ENCODE results near the gene KCNMB1.

Gene KCNMB1

DNA sequence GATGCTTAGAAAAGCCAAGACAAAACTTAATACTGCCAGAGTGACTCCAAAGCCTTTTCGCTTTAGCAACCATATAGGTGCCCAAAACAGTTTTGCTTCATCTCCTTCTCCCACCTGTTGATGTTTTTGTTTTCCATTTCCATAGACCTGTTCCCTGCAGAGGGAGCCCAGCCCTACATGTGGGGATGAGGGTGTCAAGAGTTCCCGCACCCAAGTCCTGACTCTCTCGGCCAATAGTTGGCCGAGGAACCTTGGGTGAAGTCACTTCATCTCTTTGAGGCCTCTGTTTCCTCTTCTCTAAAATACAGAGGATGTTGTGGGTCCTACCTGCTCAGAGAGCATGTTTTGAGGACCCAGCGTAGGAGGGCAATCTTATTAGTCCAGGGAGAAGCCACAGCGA is 53.1 kb downstream of the KCNMB1 start:
- H3K4me3 ChIP-seq (replicated peaks; ENCODE audit: low read depth, low read length): no peak overlapping the region
- TF ChIP-seq, protein P1, sequence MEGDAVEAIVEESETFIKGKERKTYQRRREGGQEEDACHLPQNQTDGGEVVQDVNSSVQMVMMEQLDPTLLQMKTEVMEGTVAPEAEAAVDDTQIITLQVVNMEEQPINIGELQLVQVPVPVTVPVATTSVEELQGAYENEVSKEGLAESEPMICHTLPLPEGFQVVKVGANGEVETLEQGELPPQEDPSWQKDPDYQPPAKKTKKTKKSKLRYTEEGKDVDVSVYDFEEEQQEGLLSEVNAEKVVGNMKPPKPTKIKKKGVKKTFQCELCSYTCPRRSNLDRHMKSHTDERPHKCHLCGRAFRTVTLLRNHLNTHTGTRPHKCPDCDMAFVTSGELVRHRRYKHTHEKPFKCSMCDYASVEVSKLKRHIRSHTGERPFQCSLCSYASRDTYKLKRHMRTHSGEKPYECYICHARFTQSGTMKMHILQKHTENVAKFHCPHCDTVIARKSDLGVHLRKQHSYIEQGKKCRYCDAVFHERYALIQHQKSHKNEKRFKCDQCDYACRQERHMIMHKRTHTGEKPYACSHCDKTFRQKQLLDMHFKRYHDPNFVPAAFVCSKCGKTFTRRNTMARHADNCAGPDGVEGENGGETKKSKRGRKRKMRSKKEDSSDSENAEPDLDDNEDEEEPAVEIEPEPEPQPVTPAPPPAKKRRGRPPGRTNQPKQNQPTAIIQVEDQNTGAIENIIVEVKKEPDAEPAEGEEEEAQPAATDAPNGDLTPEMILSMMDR (IDR thresholded peaks at IDR 0.05; ENCODE audit: low read depth, low read length, missing control alignments): no peak
- no peak for DNase-seq (ENCODE audit: extremely low read depth, low read depth)

DNA sequence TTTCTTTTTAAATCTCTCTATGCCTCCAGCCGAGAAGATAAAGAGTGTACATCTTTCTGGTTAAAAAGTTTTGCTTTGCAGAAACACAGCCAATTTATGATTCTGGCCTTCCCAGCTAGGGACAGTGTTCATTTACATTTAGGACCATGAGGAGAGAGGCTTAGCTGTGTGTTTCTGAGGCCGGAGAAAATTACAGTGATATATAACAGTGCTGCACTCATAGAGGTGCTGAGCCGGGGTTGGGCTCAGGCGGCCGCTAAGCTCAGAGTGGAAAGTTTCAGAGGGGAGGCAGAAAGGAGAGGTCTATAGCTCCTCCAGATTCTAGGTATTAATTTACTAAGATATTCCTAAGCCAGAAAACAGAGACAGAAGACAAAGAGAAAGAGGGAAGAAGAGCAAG is 54.5 kb downstream of the KCNMB1 start:
- TF ChIP-seq, protein P1 (IDR thresholded peaks at IDR 0.05; ENCODE audit: low read depth, low read length, missing control alignments): no peak
- DNase-seq (ENCODE audit: extremely low read depth, low read depth): no peak

DNA sequence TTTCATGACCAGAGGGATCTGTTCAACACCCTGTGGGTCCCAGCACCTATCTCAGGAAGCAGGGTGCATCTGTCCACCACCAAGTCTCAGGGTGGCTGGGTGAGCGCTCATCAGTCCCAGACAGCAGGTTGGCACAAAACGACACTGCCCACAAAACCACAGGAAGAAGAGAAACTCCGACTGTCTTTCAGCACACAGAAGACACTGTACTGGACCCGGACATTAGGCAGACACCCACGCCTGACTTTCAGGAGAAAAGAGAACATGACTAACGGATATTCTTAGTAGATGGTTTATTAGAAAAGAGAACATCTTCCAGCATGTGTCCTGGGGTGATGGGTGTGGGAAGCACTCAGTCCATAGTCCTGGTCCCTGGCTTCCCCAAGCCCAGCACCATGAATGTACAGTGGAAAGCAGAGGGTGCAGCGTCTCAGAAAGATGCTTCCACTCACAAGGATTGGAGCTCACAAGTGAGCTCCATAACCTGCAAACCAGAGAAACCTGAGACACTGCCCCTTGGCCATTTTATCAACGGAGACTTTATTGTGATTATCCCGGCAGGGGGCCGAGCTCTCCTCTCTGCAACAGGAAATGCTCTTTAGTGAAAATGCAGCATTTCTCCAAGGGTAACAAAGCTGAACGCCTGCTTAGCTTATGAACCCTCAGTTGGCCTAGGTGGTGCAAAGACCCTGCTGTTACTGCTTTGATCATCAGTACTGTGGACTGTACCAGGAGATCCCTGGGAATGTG is 55.8 kb downstream of the KCNMB1 start:
- TF ChIP-seq, protein P1 (IDR thresholded peaks at IDR 0.05; ENCODE audit: low read depth, low read length, missing control alignments): no peak
- H3K4me3 ChIP-seq (replicated peaks; ENCODE audit: low read depth, low read length): no peak overlapping the region
- DNase-seq (ENCODE audit: extremely low read depth, low read depth): no peak

More for the DNA sequence above, 54.5 kb downstream of the KCNMB1 start:
- no peak overlapping the region for H3K4me3 ChIP-seq (replicated peaks; ENCODE audit: low read depth, low read length)

DNA sequence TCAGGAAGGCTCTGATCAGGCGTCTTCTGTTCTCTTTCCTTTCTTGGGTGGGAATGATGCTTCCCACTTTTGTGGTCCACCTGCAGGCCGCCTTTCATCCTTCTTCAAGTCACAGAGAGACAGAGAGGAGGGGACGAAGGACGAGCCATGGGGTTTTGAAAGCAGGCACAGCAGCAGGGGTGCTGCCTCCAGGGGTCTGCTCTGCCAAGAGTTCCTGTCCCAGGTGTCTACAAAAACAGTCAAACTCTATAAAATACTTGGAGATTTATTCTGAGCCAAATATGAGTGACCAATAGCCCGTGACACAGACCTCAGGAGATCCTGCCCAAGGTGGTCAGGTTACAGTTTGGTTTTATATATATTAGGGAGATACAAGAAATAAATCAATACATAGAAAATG is 57.1 kb downstream of the KCNMB1 start:
- TF ChIP-seq, protein P1 (IDR thresholded peaks at IDR 0.05; ENCODE audit: low read depth, low read length, missing control alignments): no peak
- H3K4me3 ChIP-seq (replicated peaks; ENCODE audit: low read depth, low read length): no peak overlapping the region

DNA sequence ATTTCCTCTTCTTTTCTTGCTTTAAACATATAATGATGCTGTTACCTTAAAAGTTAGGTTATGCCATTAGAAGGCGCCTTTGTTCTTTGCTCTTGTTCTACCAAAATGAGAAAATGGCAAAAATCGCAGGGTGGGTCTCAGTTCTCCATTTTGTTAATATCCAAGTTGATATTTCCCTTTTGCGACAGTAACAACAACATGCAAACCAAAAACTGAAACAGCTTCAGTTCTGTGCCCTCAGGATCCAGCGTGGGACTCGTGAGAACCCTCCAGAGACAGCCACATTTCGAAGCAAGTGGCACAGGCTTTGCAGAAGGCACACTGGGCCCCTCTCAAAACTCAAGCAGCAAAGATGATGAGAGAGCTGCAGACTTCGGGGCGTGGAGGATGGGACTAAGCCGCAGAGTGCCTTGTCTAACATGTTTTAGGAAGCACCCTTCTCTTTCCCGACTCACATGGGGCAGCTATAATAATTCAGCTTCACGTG is 58.6 kb downstream of the KCNMB1 start:
- TF ChIP-seq, protein P1 (IDR thresholded peaks at IDR 0.05; ENCODE audit: low read depth, low read length, missing control alignments): no peak
- H3K4me3 ChIP-seq (replicated peaks; ENCODE audit: low read depth, low read length): no peak overlapping the region

More for the DNA sequence above, 57.1 kb downstream of the KCNMB1 start:
- DNase-seq (ENCODE audit: extremely low read depth, low read depth): no peak

DNA sequence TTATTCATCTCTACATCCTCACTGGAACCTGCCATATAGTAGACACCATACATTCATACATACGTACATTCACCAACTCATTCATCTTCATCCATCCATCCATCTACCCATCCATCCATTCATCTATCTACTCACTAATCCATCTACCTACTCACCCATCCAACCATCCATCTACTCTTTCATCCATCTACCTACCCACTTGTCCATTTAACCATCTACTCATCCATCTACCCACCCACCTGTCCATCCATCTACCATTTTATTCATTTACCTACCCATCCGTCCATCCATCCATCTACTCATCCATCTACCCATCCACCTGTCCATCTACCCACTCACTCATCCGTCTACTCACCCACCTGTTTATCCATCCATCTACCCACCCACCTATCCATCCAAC is 59.6 kb downstream of the KCNMB1 start:
- DNase-seq (ENCODE audit: extremely low read depth, low read depth): no peak
- TF ChIP-seq, protein P1 (IDR thresholded peaks at IDR 0.05; ENCODE audit: low read depth, low read length, missing control alignments): no peak
- no peak overlapping the region for H3K4me3 ChIP-seq (replicated peaks; ENCODE audit: low read depth, low read length)

More for the DNA sequence above, 58.6 kb downstream of the KCNMB1 start:
- DNase-seq (ENCODE audit: extremely low read depth, low read depth): no peak
